Measurements from ENCODE around the gene U2AF2.

The U2AF2 gene

GRCh38 chr19:55689411-55690108 lies 34.7 kb downstream of the U2AF2 start:
- no peak for DNase-seq (ENCODE audit: low read depth in 1 of 2, low spot score in 1 of 2)

- no peak for DNase-seq (ENCODE audit: low read depth in 1 of 2, low spot score in 1 of 2)
Observed at GRCh38 chr19:55690109-55690768, 35.4 kb downstream of the U2AF2 start.

- no peak for DNase-seq (ENCODE audit: low read depth in 1 of 2, low spot score in 1 of 2)
Observed at GRCh38 chr19:55690769-55691545, 36.1 kb downstream of the U2AF2 start.

GRCh38 chr19:55691561-55692481 lies 37.0 kb downstream of the U2AF2 start:
- DNase-seq (ENCODE audit: low read depth in 1 of 2, low spot score in 1 of 2) = no peak

GRCh38 chr19:55692681-55693081 lies 37.8 kb downstream of the U2AF2 start:
- DNase-seq (ENCODE audit: low read depth in 1 of 2, low spot score in 1 of 2) = no peak

- no peak for DNase-seq (ENCODE audit: low read depth in 1 of 2, low spot score in 1 of 2)
Observed at GRCh38 chr19:55693336-55693974, 38.6 kb downstream of the U2AF2 start.

GRCh38 chr19:55694241-55694655 lies 39.4 kb downstream of the U2AF2 start:
- no peak for DNase-seq (ENCODE audit: low read depth in 1 of 2, low spot score in 1 of 2)

GRCh38 chr19:55694656-55695491 lies 40.0 kb downstream of the U2AF2 start:
- no peak for DNase-seq (ENCODE audit: low read depth in 1 of 2, low spot score in 1 of 2)

- DNase-seq (ENCODE audit: low read depth in 1 of 2, low spot score in 1 of 2) = no peak
Observed at GRCh38 chr19:55695511-55696290, 40.9 kb downstream of the U2AF2 start.

- DNase-seq (ENCODE audit: low read depth in 1 of 2, low spot score in 1 of 2) = no peak
Observed at GRCh38 chr19:55696301-55697068, 41.6 kb downstream of the U2AF2 start.

GRCh38 chr19:55697069-55697440 lies 42.2 kb downstream of the U2AF2 start:
- DNase-seq (ENCODE audit: low read depth in 1 of 2, low spot score in 1 of 2) = no peak

GRCh38 chr19:55697698-55698097 lies 42.9 kb downstream of the U2AF2 start:
- DNase-seq (ENCODE audit: low read depth in 1 of 2, low spot score in 1 of 2) = no peak

GRCh38 chr19:55698256-55698655 lies 43.4 kb downstream of the U2AF2 start:
- DNase-seq (ENCODE audit: low read depth in 1 of 2, low spot score in 1 of 2) = no peak

GRCh38 chr19:55699221-55699620 lies 44.4 kb downstream of the U2AF2 start:
- DNase-seq (ENCODE audit: low read depth in 1 of 2, low spot score in 1 of 2) = no peak

- DNase-seq (ENCODE audit: low read depth in 1 of 2, low spot score in 1 of 2) = no peak
Observed at GRCh38 chr19:55700813-55701212, 46.0 kb downstream of the U2AF2 start.

GRCh38 chr19:55702131-55702627 lies 47.3 kb downstream of the U2AF2 start:
- DNase-seq (ENCODE audit: low read depth in 1 of 2, low spot score in 1 of 2) = no peak

- DNase-seq (ENCODE audit: low read depth in 1 of 2, low spot score in 1 of 2) = peak in 1 of 2 donors; percentile 34
Observed at GRCh38 chr19:55703790-55704215, 49.0 kb downstream of the U2AF2 start.
